RWPE2 (cell line): Measurements from ENCODE around the gene TSR2.
A peak's percentile ranks its signal among the peaks of the same experiment; 100 is the strongest.

Experiments
- ATAC-seq: fragments of 200-7000 bp; cut with Tn5 transposase; 3 replicates; pipeline ENCODE4 v1.9.1; 2021; ENCODE audit warnings: low read depth
- DNase-seq: peaks from one replicate; pipeline ENCODE4 v3.0.0-alpha.2; 2020; ENCODE audit warnings: low spot score
- H3K27ac ChIP-seq: fragments of 450-650 bp; 2 replicates; pipeline ENCODE4 v1.5.1; 2017; ENCODE audit warnings: mild to moderate bottlenecking; ENCODE audit not compliant: poor library complexity, severe bottlenecking
- H3K27me3 ChIP-seq: fragments of 250-450 bp; sonication (Bioruptor Pico); 2 replicates; pipeline ENCODE4 v1.5.1; 2021; ENCODE audit warnings: mild to moderate bottlenecking, moderate library complexity; ENCODE audit not compliant: insufficient read depth, poor library complexity, severe bottlenecking
- H3K36me3 ChIP-seq: fragments of 250-450 bp; sonication (Bioruptor Pico); 2 replicates; pipeline ENCODE4 v1.5.1; 2020; ENCODE audit warnings: low read depth, mild to moderate bottlenecking, moderate library complexity
- H3K4me1 ChIP-seq: fragments of 250-450 bp; sonication (Bioruptor Pico); 2 replicates; pipeline ENCODE4 v1.5.1; 2021; ENCODE audit warnings: mild to moderate bottlenecking, moderate library complexity; ENCODE audit not compliant: insufficient read depth, poor library complexity, severe bottlenecking
- H3K4me3 ChIP-seq: fragments of 250-450 bp; sonication (Bioruptor Pico); 2 replicates; pipeline ENCODE4 v1.5.1; 2021; ENCODE audit warnings: mild to moderate bottlenecking, moderate library complexity; ENCODE audit not compliant: severe bottlenecking
- H3K9me3 ChIP-seq: fragments of 250-450 bp; sonication (Bioruptor Pico); 2 replicates; pipeline ENCODE4 v1.5.1; 2021; ENCODE audit warnings: mild to moderate bottlenecking, moderate library complexity; ENCODE audit not compliant: severe bottlenecking
- TF ChIP-seq, protein P1 (sequence below): fragments of 450-650 bp; IDR thresholded peaks from one replicate; pipeline ENCODE4 v1.5.1; 2017; ENCODE audit warnings: mild to moderate bottlenecking, moderate library complexity; ENCODE audit not compliant: poor library complexity, severe bottlenecking

The TSR2 gene

DNA sequence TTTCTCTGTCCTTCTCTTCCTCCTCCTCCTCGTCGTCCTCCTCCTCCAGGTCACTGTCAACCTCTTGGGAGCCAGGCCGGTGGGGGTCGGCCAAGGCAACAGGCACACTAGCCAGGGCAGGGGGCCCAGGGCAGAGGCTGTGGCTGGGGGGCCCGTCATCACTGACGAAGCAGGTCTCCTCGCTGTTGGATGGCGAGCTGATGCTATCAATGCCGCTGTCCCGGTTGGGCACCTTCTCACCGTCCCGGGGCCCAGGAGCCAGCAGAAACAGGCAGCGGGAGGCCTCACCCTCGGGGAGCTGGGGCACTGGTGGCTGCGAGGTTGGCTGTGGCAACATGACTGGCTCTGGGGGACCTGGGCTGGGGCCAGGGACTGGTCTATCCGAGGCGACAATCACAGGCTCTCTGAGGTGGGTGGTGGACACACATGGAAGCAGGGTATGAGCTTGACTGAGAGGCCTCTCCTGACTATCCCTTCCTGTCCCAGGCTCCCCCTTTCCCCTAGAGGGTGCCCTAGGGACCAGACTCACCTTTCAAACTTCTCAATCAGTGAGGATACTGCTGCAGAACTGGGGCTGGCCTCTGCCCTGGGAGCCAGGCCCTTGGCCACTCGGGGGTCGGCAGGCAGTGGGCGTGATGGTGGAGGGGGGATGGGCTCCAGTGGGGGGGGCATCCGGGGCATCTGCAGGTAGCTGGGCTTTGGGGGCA lies 30.0 kb downstream of the TSR2 start:
- no peaks in the 10 kb centered on the region for H3K4me1 ChIP-seq
- H3K9me3 ChIP-seq = no peaks in the 10 kb centered on the region
- no peak overlapping the region for H3K27ac ChIP-seq
- ATAC-seq (no peak), DNase-seq (no peak)
- H3K4me3 ChIP-seq = no peak overlapping the region
- no peaks in the 10 kb centered on the region for H3K27me3 ChIP-seq
- TF ChIP-seq, protein P1, sequence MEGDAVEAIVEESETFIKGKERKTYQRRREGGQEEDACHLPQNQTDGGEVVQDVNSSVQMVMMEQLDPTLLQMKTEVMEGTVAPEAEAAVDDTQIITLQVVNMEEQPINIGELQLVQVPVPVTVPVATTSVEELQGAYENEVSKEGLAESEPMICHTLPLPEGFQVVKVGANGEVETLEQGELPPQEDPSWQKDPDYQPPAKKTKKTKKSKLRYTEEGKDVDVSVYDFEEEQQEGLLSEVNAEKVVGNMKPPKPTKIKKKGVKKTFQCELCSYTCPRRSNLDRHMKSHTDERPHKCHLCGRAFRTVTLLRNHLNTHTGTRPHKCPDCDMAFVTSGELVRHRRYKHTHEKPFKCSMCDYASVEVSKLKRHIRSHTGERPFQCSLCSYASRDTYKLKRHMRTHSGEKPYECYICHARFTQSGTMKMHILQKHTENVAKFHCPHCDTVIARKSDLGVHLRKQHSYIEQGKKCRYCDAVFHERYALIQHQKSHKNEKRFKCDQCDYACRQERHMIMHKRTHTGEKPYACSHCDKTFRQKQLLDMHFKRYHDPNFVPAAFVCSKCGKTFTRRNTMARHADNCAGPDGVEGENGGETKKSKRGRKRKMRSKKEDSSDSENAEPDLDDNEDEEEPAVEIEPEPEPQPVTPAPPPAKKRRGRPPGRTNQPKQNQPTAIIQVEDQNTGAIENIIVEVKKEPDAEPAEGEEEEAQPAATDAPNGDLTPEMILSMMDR = no peak
- 0 out of 2 replicates have a peak, but pooled peaks cover 4% of the 10 kb centered on the region for H3K36me3 ChIP-seq

DNA sequence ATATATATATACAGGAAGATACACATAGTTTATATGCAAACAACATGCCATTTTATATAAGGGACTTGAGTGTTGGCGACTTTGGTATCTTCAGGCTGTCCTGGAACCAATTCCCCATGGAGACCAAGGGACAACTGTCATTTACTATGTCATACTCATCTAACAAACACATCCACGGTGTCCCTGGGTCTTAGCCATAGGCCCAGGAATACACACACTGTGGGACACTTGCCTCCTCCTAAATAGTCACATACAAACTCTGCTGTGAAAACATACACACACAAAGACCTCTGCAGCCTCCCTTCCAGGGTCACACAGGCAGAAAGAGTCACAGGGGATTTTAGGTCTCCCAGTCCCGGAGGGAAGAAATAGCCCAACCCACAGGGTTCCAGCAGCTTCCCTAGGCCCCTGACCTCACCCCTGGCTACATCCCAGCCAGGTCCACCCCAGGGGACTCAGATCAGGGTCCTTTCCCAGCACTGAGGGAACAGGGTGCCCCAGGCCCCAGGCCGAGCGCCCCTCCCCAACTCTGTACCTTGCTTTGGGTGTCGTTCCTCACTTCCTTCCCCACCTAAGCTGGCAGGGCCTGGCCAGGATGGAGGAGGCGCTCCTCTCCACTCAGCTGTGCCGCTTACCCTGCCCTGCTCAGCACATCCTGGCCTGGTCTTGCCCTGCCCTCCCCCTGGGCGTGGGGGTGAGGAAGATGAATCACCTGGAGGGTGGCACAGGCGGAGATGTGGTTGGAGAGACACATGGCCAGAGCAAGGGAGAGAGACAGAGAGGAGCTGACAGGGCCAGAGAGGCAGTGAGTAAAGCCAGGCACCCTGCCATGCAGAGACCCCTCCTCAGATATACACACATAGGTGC lies 34.0 kb downstream of the TSR2 start:
- ATAC-seq (peak; percentile 100), DNase-seq (peak; percentile 79)
- 0 out of 2 replicates have a peak, but pooled peaks cover 4% of the 10 kb centered on the region for H3K36me3 ChIP-seq
- no peaks in the 10 kb centered on the region for H3K9me3 ChIP-seq
- peak overlapping the region; percentile 26 for H3K4me3 ChIP-seq
- peak overlapping the region; percentile 27 for H3K27ac ChIP-seq
- H3K27me3 ChIP-seq = no peaks in the 10 kb centered on the region
- TF ChIP-seq, protein P1 = no peak
- H3K4me1 ChIP-seq = no peaks in the 10 kb centered on the region

DNA sequence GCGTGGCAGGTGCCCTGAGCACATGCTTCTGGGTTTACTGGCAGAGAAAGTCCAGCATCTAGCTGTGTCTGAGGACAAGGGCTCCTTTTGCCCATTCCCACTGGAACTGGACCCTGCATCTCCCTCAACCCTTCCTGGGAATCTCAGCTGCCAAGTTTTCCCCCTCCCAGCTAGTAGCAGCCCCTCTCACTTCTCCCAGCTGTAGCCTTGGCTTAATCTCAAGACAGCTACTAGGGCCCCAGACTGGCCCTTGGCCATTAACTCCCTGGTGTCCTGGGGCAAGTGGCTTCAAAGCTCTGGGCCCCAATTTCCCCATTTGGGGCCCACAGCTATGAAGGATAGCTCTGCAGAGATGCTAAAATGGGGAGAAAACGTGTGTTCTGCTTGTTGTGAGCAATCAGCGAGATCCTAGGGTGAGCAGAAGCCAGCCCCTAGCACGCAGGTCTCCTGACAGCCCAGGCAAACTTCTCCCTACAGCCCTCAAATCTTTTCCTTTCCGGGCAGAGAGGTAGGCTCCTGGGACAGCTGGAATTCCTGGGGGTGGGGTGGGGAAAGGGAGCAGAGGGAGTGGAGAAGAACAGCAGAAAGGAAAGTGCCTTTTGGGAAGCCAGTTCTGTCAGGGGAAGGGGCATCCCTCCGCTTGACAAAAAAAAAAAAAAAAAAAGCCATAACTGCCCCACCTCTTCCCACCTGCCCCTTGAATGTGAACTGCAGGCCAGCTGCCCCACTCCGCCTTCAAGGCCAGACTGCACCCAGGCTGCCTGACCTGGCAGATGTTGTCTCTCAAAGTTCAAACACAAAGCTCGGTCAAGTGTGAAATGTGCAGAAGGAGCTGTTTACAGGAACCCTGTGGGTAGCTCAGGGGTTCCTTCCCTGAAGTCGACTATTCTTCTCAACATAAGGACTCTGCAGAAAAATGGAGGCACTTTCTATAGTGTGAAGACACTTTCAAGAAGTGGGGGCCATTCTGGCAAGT lies 39.2 kb downstream of the TSR2 start:
- DNase-seq = no peak
- H3K9me3 ChIP-seq = no peaks in the 10 kb centered on the region
- H3K36me3 ChIP-seq = no peaks in the 10 kb centered on the region
- TF ChIP-seq, protein P1 = no peak
- H3K27me3 ChIP-seq = no peaks in the 10 kb centered on the region
- no peak overlapping the region for H3K4me3 ChIP-seq
- no peak overlapping the region for H3K27ac ChIP-seq
- no peak for ATAC-seq
- H3K4me1 ChIP-seq = no peaks in the 10 kb centered on the region

DNA sequence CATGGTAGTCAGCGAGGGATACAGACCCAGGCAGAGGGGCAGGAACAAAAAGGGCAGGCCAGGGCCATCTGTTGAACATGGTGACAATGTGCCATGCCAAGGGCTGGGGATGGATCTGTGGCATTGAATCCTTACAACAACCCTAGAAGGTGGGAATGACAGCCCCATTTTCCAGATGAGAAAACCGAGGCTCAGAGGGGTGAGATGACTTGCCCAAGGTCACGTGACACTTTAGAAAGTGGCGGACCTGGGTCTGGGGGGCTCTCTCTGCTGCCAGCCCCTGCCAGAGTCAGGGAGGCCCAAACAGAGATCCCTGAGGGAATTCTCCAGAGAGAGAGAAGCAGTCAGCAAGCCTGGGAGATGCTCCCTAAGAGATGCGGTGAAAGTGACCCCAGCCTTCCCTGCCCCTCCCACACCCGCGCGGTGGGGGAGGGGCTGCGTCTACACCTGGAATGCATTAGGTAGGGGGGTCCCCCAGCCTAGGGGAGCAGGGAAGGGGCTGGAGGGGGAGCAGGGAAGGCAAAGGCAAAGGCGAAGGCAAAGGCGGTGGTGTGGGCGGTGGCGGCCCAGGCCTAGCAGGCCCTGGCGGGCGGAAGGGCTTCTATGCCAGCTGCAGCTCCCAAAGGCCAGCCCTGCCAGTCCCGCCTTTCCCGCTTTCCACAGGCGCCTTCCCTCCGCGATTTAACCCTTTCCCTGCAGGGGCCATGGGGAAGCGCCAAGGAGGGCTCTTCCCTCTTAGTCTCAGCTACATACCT lies 42.8 kb downstream of the TSR2 start:
- H3K4me1 ChIP-seq = no peaks in the 10 kb centered on the region
- no peaks in the 10 kb centered on the region for H3K36me3 ChIP-seq
- no peak overlapping the region for H3K27ac ChIP-seq
- ATAC-seq (no peak), DNase-seq (no peak)
- no peaks in the 10 kb centered on the region for H3K27me3 ChIP-seq
- H3K9me3 ChIP-seq = no peaks in the 10 kb centered on the region
- H3K4me3 ChIP-seq = no peak overlapping the region
- TF ChIP-seq, protein P1 = no peak
